PC-9 (cell line): ENCODE results near the gene KLHDC8A. TPM values are rescaled to one million over a fixed set of nuclear protein-coding genes. Genes with fewer than 3 reads are reported as not detected.

Source experiments
- BruUV-seq: library from RNA; stranded (reverse); fragments of 400-500 nt; replicated peaks from 2 replicates; lab custom pipeline; 2021; lab: Mats Ljungman, UMichigan
- CTCF ChIA-PET: fragments of 300-600 bp; sonication (Branson Sonifier 250); formaldehyde crosslinking; loops from one replicate; lab custom pipeline; 2022; ENCODE audit warnings: antibody characterized with exemption; lab: Charles Lee
- POLR2A ChIA-PET: fragments of 300-600 bp; sonication (Branson Sonifier 250); formaldehyde crosslinking; loops from one replicate; lab custom pipeline; 2022; ENCODE audit warnings: antibody characterized with exemption; ENCODE audit not compliant: unreplicated experiment; lab: Charles Lee
- DNase-seq, 2 experiments: peaks; one replicate each; pipeline versions ENCODE4 v3.0.0 to v3.0.0-alpha.2; 2015 to 2022; ENCODE audit warnings: mixed read lengths in 1 of 2
- H2AFZ ChIP-seq: fragments of 200-600 bp; sonication (generic); 2 replicates; pipeline ENCODE4 v1.8.1; 2017; ENCODE audit warnings: antibody characterized with exemption
- H3F3A ChIP-seq: fragments of 200-600 bp; sonication (generic); 2 replicates; pipeline ENCODE4 v1.8.1; 2017; ENCODE audit warnings: antibody characterized with exemption, mild to moderate bottlenecking, low read depth; ENCODE audit not compliant: insufficient read depth
- H3K27ac ChIP-seq: fragments of 200-600 bp; sonication (generic); 2 replicates; pipeline ENCODE4 v1.6.1; 2016; ENCODE audit warnings: mixed run types
- H3K27me3 ChIP-seq: fragments of 200-600 bp; sonication (generic); 2 replicates; pipeline ENCODE4 v1.6.1; 2016; ENCODE audit warnings: low read depth, mixed run types; ENCODE audit not compliant: insufficient read depth
- H3K36me3 ChIP-seq: fragments of 200-600 bp; sonication (generic); 2 replicates; pipeline ENCODE4 v1.6.1; 2016; ENCODE audit warnings: low read depth, mixed run types
- H3K4me1 ChIP-seq: fragments of 200-600 bp; sonication (generic); replicated peaks from 2 replicates; pipeline ENCODE4 v1.6.1; 2016; ENCODE audit warnings: mixed run types; ENCODE audit not compliant: insufficient read depth
- H3K4me2 ChIP-seq: fragments of 200-600 bp; sonication (generic); 2 replicates; pipeline ENCODE4 v1.6.1; 2017; ENCODE audit warnings: mixed run types
- H3K4me3 ChIP-seq: fragments of 200-600 bp; sonication (generic); 2 replicates; pipeline ENCODE4 v1.6.1; 2016; ENCODE audit warnings: mixed run types
- H3K79me2 ChIP-seq: fragments of 200-600 bp; sonication (generic); 2 replicates; pipeline ENCODE4 v1.6.1; 2017; ENCODE audit warnings: low read depth, mixed run types
- H3K9me2 ChIP-seq: fragments of 200-600 bp; sonication (generic); 2 replicates; pipeline ENCODE4 v1.8.1; 2017; ENCODE audit warnings: mild to moderate bottlenecking; ENCODE audit not compliant: insufficient read depth
- H3K9me3 ChIP-seq: fragments of 200-600 bp; sonication (generic); 2 replicates; pipeline ENCODE4 v1.8.1; 2016; ENCODE audit warnings: low read depth; ENCODE audit not compliant: insufficient read depth
- H4K20me1 ChIP-seq: fragments of 200-600 bp; sonication (generic); 2 replicates; pipeline ENCODE4 v1.8.1; 2017; ENCODE audit not compliant: insufficient read depth
- CTCF ChIP-seq: fragments of 200-600 bp; sonication (generic); conservative IDR thresholded peaks from 2 replicates; pipeline ENCODE4 v1.6.1; 2017; ENCODE audit warnings: mixed run types, antibody characterized with exemption, mild to moderate bottlenecking, moderate library complexity
- EZH2 ChIP-seq: fragments of 200-600 bp; sonication (generic); IDR thresholded peaks from 2 replicates; pipeline ENCODE4 v1.8.0; 2017; ENCODE audit warnings: antibody characterized with exemption, low read depth
- intact Hi-C: fragments of 100-400 bp; cut with micrococcal nuclease; formaldehyde crosslinking; loops from one replicate; pipeline ENCODE4 v1.10.0; 2022; ENCODE audit not compliant: unreplicated experiment
- total RNA-seq: library from RNA; stranded (reverse); gene quantifications from 2 replicates; pipeline ENCODE4 v1.2.3, GENCODE V29; 2021

Gene KLHDC8A
- total RNA-seq, 1 experiment from 2014 or later = not detected

GRCh38 chr1:205309741-205310140, 47.0 kb downstream of the KLHDC8A start:
- no peak overlapping the region for H3K27ac ChIP-seq
- no peaks in the 10 kb centered on the region for H3K9me2 ChIP-seq
- no TSS peak for BruUV-seq
- H3F3A ChIP-seq = no peaks in the 10 kb centered on the region
- intact Hi-C loops = no loop called here
- H3K4me1 ChIP-seq = no peaks in the 10 kb centered on the region
- H3K27me3 ChIP-seq = no peaks in the 10 kb centered on the region
- no peaks in the 10 kb centered on the region; the same call in 1 of the 2 replicates for H3K79me2 ChIP-seq
- CTCF ChIA-PET = no interaction called here
- POLR2A ChIA-PET = no interaction called here
- H3K4me3 ChIP-seq = no peak overlapping the region
- DNase-seq = no peak
- H4K20me1 ChIP-seq = no peaks in the 10 kb centered on the region
- H2AFZ ChIP-seq = no peak overlapping the region
- TF ChIP-seq EZH2 (no peak), CTCF (no peak)
- no peak overlapping the region for H3K4me2 ChIP-seq
- H3K36me3 ChIP-seq = no peaks in the 10 kb centered on the region
- no peaks in the 10 kb centered on the region for H3K9me3 ChIP-seq

- ChIA-PET CTCF (no interaction called here), POLR2A (no interaction called here)
- no peaks in the 10 kb centered on the region for H3K9me3 ChIP-seq
- no peak overlapping the region for H3K4me3 ChIP-seq
- no TSS peak for BruUV-seq
- H3K27ac ChIP-seq = no peak overlapping the region
- peaks cover 4% of the 10 kb centered on the region for H3K4me1 ChIP-seq
- no peak for DNase-seq
- no peaks in the 10 kb centered on the region for H3K36me3 ChIP-seq
- no peaks in the 10 kb centered on the region for H3K27me3 ChIP-seq
- intact Hi-C loops = no loop called here
- H3F3A ChIP-seq = peaks cover 3% of the 10 kb centered on the region; the same call in 1 of the 2 replicates
- TF ChIP-seq CTCF = no peak
- H3K4me2 ChIP-seq = no peak overlapping the region
- no peak overlapping the region for H2AFZ ChIP-seq
- H4K20me1 ChIP-seq = no peaks in the 10 kb centered on the region
- H3K9me2 ChIP-seq = no peaks in the 10 kb centered on the region
- H3K79me2 ChIP-seq = no peaks in the 10 kb centered on the region
Measured at GRCh38 chr1:205306929-205307566, 49.7 kb downstream of the KLHDC8A start.

DNA sequence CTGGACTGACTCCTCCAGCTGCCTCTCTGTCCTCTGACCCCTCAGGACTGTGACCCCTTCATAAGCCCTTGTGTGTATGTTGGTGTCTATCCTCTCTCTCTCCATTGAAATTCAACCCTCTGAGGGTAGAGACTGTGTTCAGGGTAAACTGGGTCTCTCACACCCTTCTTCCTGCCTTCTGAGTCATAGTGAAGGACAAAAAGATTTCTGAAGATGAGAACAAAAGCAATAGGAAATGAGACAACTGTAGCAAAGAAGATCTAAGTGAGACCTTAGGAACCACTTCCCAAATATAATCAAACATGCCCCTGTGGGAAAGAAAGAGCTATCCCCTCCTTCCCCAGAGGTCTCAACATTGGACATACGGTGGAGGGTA, 52.0 kb downstream of the KLHDC8A start:
- CTCF ChIA-PET = interaction anchor here (0.9 kb wide), 1 partner anchor 13 kb away, joined by 4 read pairs; no protein-coding TSS in a partner anchor

More for the DNA sequence above, 52.0 kb downstream of the KLHDC8A start:
- Histone ChIP-seq H3K4me1 (peaks cover 27% of the 10 kb centered on the region), H3K9me3 (no peaks in the 10 kb centered on the region), H3K4me2 (no peak overlapping the region), H3K79me2 (no peaks in the 10 kb centered on the region), H3K36me3 (no peaks in the 10 kb centered on the region), H3K27ac (no peak overlapping the region), H3K27me3 (no peaks in the 10 kb centered on the region), H3K4me3 (no peak overlapping the region), H4K20me1 (no peaks in the 10 kb centered on the region), H2AFZ (no peak overlapping the region), H3F3A (peaks cover 6% of the 10 kb centered on the region; the same call in 1 of the 2 replicates), H3K9me2 (no peaks in the 10 kb centered on the region)
- intact Hi-C loops = no loop called here
- TF ChIP-seq EZH2 = no peak
- no peak for TF ChIP-seq CTCF
- BruUV-seq = no TSS peak
- POLR2A ChIA-PET = no interaction called here
- no peak for DNase-seq
